Measurements from ENCODE around the gene RPS10.

DNA sequence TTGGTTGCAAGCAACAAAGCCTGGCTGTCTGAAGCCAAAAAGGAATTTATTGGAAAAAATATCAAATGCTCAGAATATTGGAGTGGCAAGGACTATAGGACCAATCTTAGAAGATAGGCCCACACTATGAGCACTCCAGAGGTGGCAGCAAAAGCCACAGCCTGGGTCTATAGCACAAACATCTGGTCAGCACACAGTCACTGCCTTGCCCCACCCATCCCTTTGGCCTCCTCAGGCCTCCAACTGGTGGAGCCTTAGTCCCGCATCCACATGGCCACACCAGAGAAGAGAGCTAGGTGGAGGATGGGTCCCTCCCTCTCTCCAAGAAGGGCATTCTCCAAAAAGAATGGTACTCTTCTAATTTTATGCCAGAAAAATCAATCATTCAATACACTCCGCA lies 47.4 kb downstream of the RPS10 start:
- no peak for TF ChIP-seq POLR2AphosphoS5 (IDR thresholded peaks at IDR 0.05; ENCODE audit: borderline replicate concordance, low read depth, low read length)
- TF ChIP-seq EZH2 (IDR thresholded peaks at IDR 0.05) = no peak
- TF ChIP-seq FOXP2 (optimal IDR thresholded peaks at IDR 0.05; ENCODE audit: control extremely low read depth, extremely low read length, insufficient read depth) = no peak
